IPS-20b (cell line): ENCODE data around the gene DIS3L.
"Not testable (repeated sequence)": the region's sequence is repeated elsewhere in the genome, so short reads cannot be mapped to it uniquely, and the experiment has no call there.

Source experiments
- H3K27ac ChIP-seq: one replicate; pipeline ENCODE4 v1.5.1; 2013; ENCODE audit warnings: low read length
- H3K27me3 ChIP-seq: 2 replicates; pipeline ENCODE4 v1.6.1; 2013; ENCODE audit warnings: mild to moderate bottlenecking, low read length, inconsistent platforms; ENCODE audit not compliant: insufficient read depth
- H3K36me3 ChIP-seq: 2 replicates; pipeline ENCODE4 v1.6.1; 2013; ENCODE audit warnings: low read depth, mild to moderate bottlenecking, inconsistent platforms, low read length, moderate library complexity; ENCODE audit not compliant: insufficient read depth
- H3K4me1 ChIP-seq: 2 replicates; pipeline ENCODE4 v1.6.1; 2013; ENCODE audit warnings: mild to moderate bottlenecking, control low read depth, inconsistent platforms, low read length, moderate library complexity; ENCODE audit not compliant: insufficient read depth
- H3K4me3 ChIP-seq: 2 replicates; pipeline ENCODE4 v1.5.1; 2013; ENCODE audit warnings: mild to moderate bottlenecking, low read length, inconsistent platforms
- H3K9ac ChIP-seq: 2 replicates; pipeline ENCODE4 v1.6.1; 2013; ENCODE audit warnings: low read depth, mild to moderate bottlenecking, inconsistent platforms, low read length, moderate library complexity
- H3K9me3 ChIP-seq: 2 replicates; pipeline ENCODE4 v1.6.1; 2013; ENCODE audit warnings: mild to moderate bottlenecking, low read depth, low read length, inconsistent platforms; ENCODE audit not compliant: insufficient read depth

DIS3L gene

DNA sequence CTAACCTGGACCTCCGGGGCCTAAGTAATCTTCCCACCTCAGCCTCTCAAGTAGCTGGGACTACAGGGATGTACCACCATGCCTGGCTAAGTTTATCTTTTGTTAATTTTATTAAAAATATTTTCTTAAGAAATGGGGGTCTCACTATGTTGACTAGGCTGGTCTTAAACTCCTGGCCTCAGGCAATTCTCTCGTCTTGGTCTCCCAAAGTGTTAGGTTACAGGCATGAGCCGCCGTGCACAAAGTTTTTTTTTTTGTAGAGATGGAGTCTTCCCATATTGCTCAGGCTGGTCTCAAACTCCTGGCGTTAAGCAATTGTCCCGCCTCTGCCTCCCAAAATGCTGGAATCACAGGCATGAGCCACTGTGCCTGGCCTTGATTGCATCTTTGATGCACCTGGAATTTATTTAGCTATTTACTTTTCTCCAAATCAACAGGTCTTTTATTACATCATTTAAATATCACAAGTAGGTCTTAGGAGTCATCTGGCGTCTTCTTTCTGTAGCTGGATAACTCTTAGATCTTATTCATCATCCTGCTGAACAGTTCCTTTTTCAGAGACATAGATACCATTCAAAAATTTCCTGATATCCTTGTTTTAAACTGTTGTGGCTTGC is 85.6 kb downstream of the DIS3L start:
- Histone ChIP-seq H3K27me3 (no peaks in the 10 kb centered on the region), H3K4me3 (no peak overlapping the region)

DNA sequence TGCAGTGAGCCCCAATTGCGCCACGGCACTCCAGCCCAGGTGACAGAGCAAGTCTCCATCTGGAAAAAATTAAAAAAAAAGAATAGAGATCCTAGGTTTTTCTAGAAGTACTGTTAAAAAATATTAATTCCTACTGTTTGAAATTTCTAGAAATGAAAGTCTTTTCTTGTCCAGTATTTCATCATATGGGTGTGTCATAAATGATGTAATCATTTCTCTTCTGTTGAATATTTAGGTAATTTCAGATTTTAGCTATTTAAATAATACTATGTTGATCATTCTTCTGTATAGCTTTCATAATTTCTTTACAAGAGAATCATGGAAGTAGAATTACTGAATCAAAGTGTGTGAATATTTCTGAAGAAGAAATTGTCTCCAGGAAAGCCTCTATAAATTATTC is 88.0 kb downstream of the DIS3L start:
- not testable (repeated sequence) for H3K4me3 ChIP-seq, H3K9me3 ChIP-seq, H3K27ac ChIP-seq

More for the DNA sequence above, 85.6 kb downstream of the DIS3L start:
- Histone ChIP-seq H3K4me1 (no peaks in the 10 kb centered on the region), H3K9me3 (no peaks in the 10 kb centered on the region; the same call in 1 of the 2 replicates), H3K36me3 (no peaks in the 10 kb centered on the region), H3K9ac (no peak overlapping the region), H3K27ac (no peak overlapping the region)

More for the DNA sequence above, 88.0 kb downstream of the DIS3L start:
- not testable (repeated sequence) for H3K27me3 ChIP-seq, H3K9ac ChIP-seq, H3K4me1 ChIP-seq, H3K36me3 ChIP-seq
